Testis (tissue), 2 donors: ENCODE results near the gene RTCA.

Experiments
- CTCF ChIP-seq, 3 experiments: fragments of 450-650 bp in 2 of 3; fragments of 200-600 bp in 1 of 3; sonication (generic) in 1 of 3; IDR thresholded peaks; one replicate each; pipeline ENCODE4 v1.5.1; 2016 to 2019; ENCODE audit warnings: antibody characterized with exemption in 3 of 3, mild to moderate bottlenecking in 2 of 3, moderate library complexity in 1 of 3
- POLR2A ChIP-seq: fragments of 450-650 bp; IDR thresholded peaks from one replicate; pipeline ENCODE4 v1.6.1; 2017; ENCODE audit warnings: antibody characterized with exemption, mild to moderate bottlenecking, moderate library complexity

- TF ChIP-seq POLR2A (no peak), CTCF (IDR thresholded peaks at IDR 0.05) (no peak)
Measured at GRCh38 chr1:100253552-100253951, 12.5 kb upstream of the RTCA start.
